Lower lobe of right lung (tissue), 2 donors: ENCODE measurements around the gene IMPG2. TPM values are rescaled to one million over a fixed set of nuclear protein-coding genes. Genes with fewer than 3 reads are reported as not detected.
A peak's percentile ranks its signal among the peaks of the same experiment; 100 is the strongest.

Experiments
- ATAC-seq, 2 donors: fragments of 200-7000 bp; cut with Tn5 transposase; one replicate each; pipeline ENCODE4 v1.9.1; 2020 to 2022; ENCODE audit warnings: mild to moderate bottlenecking in 2 of 2, moderate library complexity in 2 of 2
- DNase-seq: peaks from one replicate; pipeline ENCODE4 v3.0.0-alpha.2; 2020
- H3K27ac ChIP-seq: fragments of 200-600 bp; one replicate; pipeline ENCODE4 v1.8.0; 2022
- H3K27me3 ChIP-seq: fragments of 200-600 bp; one replicate; pipeline ENCODE4 v1.8.0; 2022; ENCODE audit warnings: low read depth
- H3K36me3 ChIP-seq: fragments of 200-600 bp; one replicate; pipeline ENCODE4 v1.8.0; 2022; ENCODE audit warnings: mild to moderate bottlenecking
- H3K4me1 ChIP-seq: fragments of 200-600 bp; one replicate; pipeline ENCODE4 v1.8.0; 2022
- H3K4me3 ChIP-seq: fragments of 200-600 bp; one replicate; pipeline ENCODE4 v1.8.0; 2022; ENCODE audit warnings: mild to moderate bottlenecking
- H3K9me3 ChIP-seq: fragments of 200-600 bp; one replicate; pipeline ENCODE4 v1.8.0; 2022
- CTCF ChIP-seq: fragments of 200-600 bp; IDR thresholded peaks from one replicate; pipeline ENCODE4 v1.8.0; 2022; ENCODE audit warnings: antibody characterized with exemption, mild to moderate bottlenecking
- intact Hi-C: fragments of 100-400 bp; cut with DNase I; formaldehyde crosslinking; loops from one replicate; pipeline ENCODE4 v1.11.0; 2022
- total RNA-seq: library from RNA; stranded (reverse); fragmentation: NEBNext Ultra II Directional; extraction: Animal tissue kit (Norgen Biotek cat#: 25700); gene quantifications from one replicate; pipeline ENCODE4 v1.2.1, GENCODE V29; 2021
- donor health status: DM: no; HTN: yes; CAD: no; lungs with severe emphysema.

Gene IMPG2
- total RNA-seq, 1 donor from 2014 or later: 0.21 TPM

- no peaks in the 10 kb centered on the region for H3K9me3 ChIP-seq
- no peak for TF ChIP-seq CTCF
Observed at GRCh38 chr3:101278727-101279126, 41.6 kb downstream of the IMPG2 start.

DNA sequence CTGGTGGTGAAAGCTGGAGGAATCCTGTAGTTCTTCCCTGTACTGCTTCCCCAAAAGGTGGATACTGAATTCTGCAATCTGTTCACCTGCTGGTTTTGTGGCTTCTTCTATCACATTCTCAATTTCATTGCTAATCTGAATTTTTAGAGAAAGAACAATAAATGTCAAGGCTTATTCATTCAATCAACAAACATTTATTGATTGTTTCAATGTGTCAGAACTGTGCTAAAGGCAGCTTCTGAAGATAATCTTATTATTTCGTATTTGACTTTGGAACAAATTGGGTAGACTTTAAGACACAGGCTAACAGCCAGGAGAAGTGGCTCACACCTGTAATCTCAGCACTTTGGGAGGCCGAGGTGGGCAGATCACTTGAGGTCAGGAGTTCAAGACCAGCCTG lies 46.8 kb downstream of the IMPG2 start:
- H3K9me3 ChIP-seq: no peaks in the 10 kb centered on the region
- no peaks in the 10 kb centered on the region for H3K36me3 ChIP-seq
- H3K27ac ChIP-seq: no peak overlapping the region
- H3K4me1 ChIP-seq: no peaks in the 10 kb centered on the region
- no peak for TF ChIP-seq CTCF
- intact Hi-C loops: no loop called here
- no peak overlapping the region for H3K4me3 ChIP-seq
- no peak for ATAC-seq
- no peak for DNase-seq
- no peaks in the 10 kb centered on the region for H3K27me3 ChIP-seq

More at GRCh38 chr3:101278727-101279126, 41.6 kb downstream of the IMPG2 start:
- H3K4me1 ChIP-seq: no peaks in the 10 kb centered on the region
- ATAC-seq (no peak), DNase-seq (no peak)
- no peak overlapping the region for H3K4me3 ChIP-seq
- intact Hi-C loops: no loop called here
- H3K27ac ChIP-seq: no peak overlapping the region
- no peaks in the 10 kb centered on the region for H3K36me3 ChIP-seq
- H3K27me3 ChIP-seq: no peaks in the 10 kb centered on the region

DNA sequence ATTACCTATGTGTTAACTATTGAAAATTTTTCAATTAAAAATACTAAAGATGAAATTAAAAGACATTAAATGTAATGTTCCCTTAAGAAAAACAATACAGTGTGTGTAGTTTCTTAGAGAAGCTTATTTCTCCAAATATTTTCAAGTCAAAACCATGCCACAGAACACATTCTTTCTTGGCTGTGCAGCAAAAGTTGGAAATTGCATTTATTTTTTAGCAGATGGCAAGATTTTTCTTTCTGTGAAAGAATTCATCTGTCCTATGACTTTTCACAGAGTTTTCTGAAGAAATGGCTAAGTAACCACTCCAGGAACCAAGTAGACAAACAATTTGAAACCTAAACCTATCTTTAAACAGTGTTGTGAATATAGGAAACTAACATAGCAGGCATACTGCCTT lies 47.2 kb downstream of the IMPG2 start:
- intact Hi-C loops: no loop called here

DNA sequence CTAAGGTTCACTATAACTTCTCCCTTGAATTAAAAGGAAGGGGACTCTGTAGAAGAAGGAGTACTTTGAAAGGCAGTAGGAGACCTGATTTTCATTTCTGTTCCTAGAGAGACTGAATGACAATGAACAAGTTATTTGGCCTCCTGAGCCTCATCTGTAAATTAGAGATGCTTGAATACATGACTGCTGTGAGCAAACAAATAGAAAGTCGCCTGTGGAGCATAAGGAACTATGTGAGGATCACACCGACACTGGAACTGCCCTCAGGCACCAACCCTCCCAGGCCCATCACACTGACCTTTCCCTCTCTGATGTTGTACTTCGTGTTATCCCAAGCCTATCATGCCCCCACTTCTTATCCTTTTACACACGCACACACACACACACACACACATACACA lies 48.6 kb downstream of the IMPG2 start:
- Histone ChIP-seq H3K4me1 (no peaks in the 10 kb centered on the region), H3K9me3 (no peaks in the 10 kb centered on the region), H3K27ac (no peak overlapping the region), H3K4me3 (no peak overlapping the region), H3K36me3 (no peaks in the 10 kb centered on the region), H3K27me3 (no peaks in the 10 kb centered on the region)
- no peak for DNase-seq
- intact Hi-C loops: no loop called here
- ATAC-seq: no peak
- TF ChIP-seq CTCF: no peak

More for the DNA sequence above, 47.2 kb downstream of the IMPG2 start:
- Histone ChIP-seq H3K4me3 (no peak overlapping the region), H3K4me1 (no peaks in the 10 kb centered on the region), H3K9me3 (no peaks in the 10 kb centered on the region), H3K27me3 (no peaks in the 10 kb centered on the region), H3K27ac (no peak overlapping the region), H3K36me3 (no peaks in the 10 kb centered on the region)
- DNase-seq (no peak), ATAC-seq (no peak)
- TF ChIP-seq CTCF: no peak

DNA sequence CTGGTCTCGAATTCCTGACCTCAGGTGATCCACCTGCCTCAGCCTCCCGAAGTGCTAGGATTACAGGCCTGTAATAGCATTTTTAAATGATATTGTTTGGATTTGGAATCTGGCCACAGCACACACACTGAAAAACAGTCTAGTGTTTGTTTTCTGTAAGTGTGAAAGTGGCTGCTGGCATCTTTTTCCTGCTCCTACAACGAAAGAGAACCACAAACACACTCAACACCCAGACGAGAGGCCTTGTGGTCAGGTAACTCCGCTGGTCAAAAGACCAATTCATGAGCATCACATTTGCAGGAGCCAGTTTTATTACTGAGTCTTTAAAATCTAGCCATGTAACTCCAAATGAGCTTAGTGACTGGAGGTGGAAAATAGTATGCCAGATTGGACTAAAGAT lies 50.2 kb downstream of the IMPG2 start:
- ATAC-seq (peak; percentile 85 to 94), DNase-seq (peak; percentile 43)
- H3K4me3 ChIP-seq: no peak overlapping the region
- no peaks in the 10 kb centered on the region for H3K9me3 ChIP-seq
- no peaks in the 10 kb centered on the region for H3K4me1 ChIP-seq
- H3K27ac ChIP-seq: no peak overlapping the region
- H3K27me3 ChIP-seq: no peaks in the 10 kb centered on the region
- intact Hi-C loops: no loop called here
- TF ChIP-seq CTCF: no peak
- H3K36me3 ChIP-seq: no peaks in the 10 kb centered on the region
